Osteocyte (in vitro differentiated cells): ENCODE measurements around the gene RLBP1. TPM values are rescaled to one million over a fixed set of nuclear protein-coding genes. Genes with fewer than 3 reads are reported as not detected.

Source experiments
- DNase-seq: peaks from one replicate; pipeline ENCODE4 v3.0.0; 2021; ENCODE audit warnings: mixed read lengths; ENCODE audit not compliant: unreplicated experiment; ENCODE audit errors: extremely low spot score
- H3K27ac Mint-ChIP-seq: one replicate; pipeline ENCODE4 v1.8.0; 2021; ENCODE audit warnings: mild to moderate bottlenecking, mixed read lengths; ENCODE audit not compliant: unreplicated experiment
- H3K27me3 Mint-ChIP-seq: one replicate; pipeline ENCODE4 v1.8.0; 2021; ENCODE audit warnings: mixed read lengths; ENCODE audit not compliant: unreplicated experiment
- H3K36me3 Mint-ChIP-seq: one replicate; pipeline ENCODE4 v1.8.0; 2021; ENCODE audit warnings: mixed read lengths; ENCODE audit not compliant: unreplicated experiment
- H3K4me1 Mint-ChIP-seq: one replicate; pipeline ENCODE4 v1.8.0; 2021; ENCODE audit warnings: mixed read lengths; ENCODE audit not compliant: unreplicated experiment
- H3K4me3 Mint-ChIP-seq: one replicate; pipeline ENCODE4 v1.8.0; 2021; ENCODE audit warnings: mild to moderate bottlenecking, moderate library complexity, mixed read lengths; ENCODE audit not compliant: unreplicated experiment
- H3K9me3 Mint-ChIP-seq: one replicate; pipeline ENCODE4 v1.8.0; 2021; ENCODE audit warnings: mixed read lengths; ENCODE audit not compliant: unreplicated experiment
- CTCF ChIP-seq: fragments of 200-600 bp; sonication (generic); IDR thresholded peaks from 2 replicates; pipeline ENCODE4 v1.5.0; 2021; ENCODE audit warnings: antibody characterized with exemption, mild to moderate bottlenecking, moderate library complexity
- total RNA-seq: library from RNA; stranded (reverse); gene quantifications from 2 replicates; pipeline ENCODE4 v1.2.1, GENCODE V29; 2021

The RLBP1 gene
- total RNA-seq, 1 donor from 2014 or later: not detected

GRCh38 chr15:89175617-89176191 is 45.7 kb downstream of the RLBP1 start:
- no peak overlapping the region for H3K27ac Mint-ChIP-seq

GRCh38 chr15:89174476-89174875 is 46.9 kb downstream of the RLBP1 start:
- peaks cover 39% of the 10 kb centered on the region for H3K4me1 Mint-ChIP-seq
- H3K27me3 Mint-ChIP-seq: no peaks in the 10 kb centered on the region
- no peak overlapping the region for H3K4me3 Mint-ChIP-seq
- no peak for DNase-seq
- TF ChIP-seq CTCF: no peak
- H3K9me3 Mint-ChIP-seq: no peaks in the 10 kb centered on the region
- peaks cover 31% of the 10 kb centered on the region for H3K36me3 Mint-ChIP-seq
- peak overlapping the region; percentile 50 for H3K27ac Mint-ChIP-seq

More at GRCh38 chr15:89175617-89176191, 45.7 kb downstream of the RLBP1 start:
- peaks cover 28% of the 10 kb centered on the region for H3K36me3 Mint-ChIP-seq
- H3K4me1 Mint-ChIP-seq: peaks cover 47% of the 10 kb centered on the region
- TF ChIP-seq CTCF: no peak
- H3K4me3 Mint-ChIP-seq: no peak overlapping the region
- H3K9me3 Mint-ChIP-seq: no peaks in the 10 kb centered on the region
- H3K27me3 Mint-ChIP-seq: no peaks in the 10 kb centered on the region
- DNase-seq: no peak

- Mint-ChIP-seq H3K27ac (no peak overlapping the region), H3K4me1 (peaks cover 40% of the 10 kb centered on the region), H3K9me3 (no peaks in the 10 kb centered on the region), H3K27me3 (no peaks in the 10 kb centered on the region), H3K4me3 (no peak overlapping the region), H3K36me3 (peaks cover 28% of the 10 kb centered on the region)
- TF ChIP-seq CTCF: no peak
- no peak for DNase-seq
Observed at GRCh38 chr15:89172921-89173320, 48.5 kb downstream of the RLBP1 start.

- Mint-ChIP-seq H3K4me1 (peaks cover 41% of the 10 kb centered on the region), H3K36me3 (peaks cover 20% of the 10 kb centered on the region), H3K27ac (no peak overlapping the region), H3K27me3 (no peaks in the 10 kb centered on the region), H3K4me3 (no peak overlapping the region), H3K9me3 (no peaks in the 10 kb centered on the region)
- DNase-seq: no peak
- TF ChIP-seq CTCF: peak; percentile 70
Observed at GRCh38 chr15:89171136-89172072, 50.0 kb downstream of the RLBP1 start.

GRCh38 chr15:89170364-89170763 is 51.0 kb downstream of the RLBP1 start:
- H3K27ac Mint-ChIP-seq: peak overlapping the region; percentile 18
- peaks cover 11% of the 10 kb centered on the region for H3K36me3 Mint-ChIP-seq
- no peaks in the 10 kb centered on the region for H3K27me3 Mint-ChIP-seq
- TF ChIP-seq CTCF: no peak
- no peaks in the 10 kb centered on the region for H3K9me3 Mint-ChIP-seq
- no peak for DNase-seq
- H3K4me1 Mint-ChIP-seq: peaks cover 50% of the 10 kb centered on the region
- H3K4me3 Mint-ChIP-seq: no peak overlapping the region
